GM19025 (cell line): ENCODE measurements around the gene CLEC18B.
A peak's percentile ranks its signal among the peaks of the same experiment; 100 is the strongest.
"Not testable (repeated sequence)": the region's sequence is repeated elsewhere in the genome, so short reads cannot be mapped to it uniquely, and the experiment has no call there.

ENCODE experiments used
- ATAC-seq: cut with Tn5 transposase; IDR thresholded peaks from one replicate; pipeline ENCODE4 v1.9.1; 2021; ENCODE audit warnings: mild to moderate bottlenecking, low read depth, moderate library complexity; ENCODE audit not compliant: unreplicated experiment

The CLEC18B gene

DNA sequence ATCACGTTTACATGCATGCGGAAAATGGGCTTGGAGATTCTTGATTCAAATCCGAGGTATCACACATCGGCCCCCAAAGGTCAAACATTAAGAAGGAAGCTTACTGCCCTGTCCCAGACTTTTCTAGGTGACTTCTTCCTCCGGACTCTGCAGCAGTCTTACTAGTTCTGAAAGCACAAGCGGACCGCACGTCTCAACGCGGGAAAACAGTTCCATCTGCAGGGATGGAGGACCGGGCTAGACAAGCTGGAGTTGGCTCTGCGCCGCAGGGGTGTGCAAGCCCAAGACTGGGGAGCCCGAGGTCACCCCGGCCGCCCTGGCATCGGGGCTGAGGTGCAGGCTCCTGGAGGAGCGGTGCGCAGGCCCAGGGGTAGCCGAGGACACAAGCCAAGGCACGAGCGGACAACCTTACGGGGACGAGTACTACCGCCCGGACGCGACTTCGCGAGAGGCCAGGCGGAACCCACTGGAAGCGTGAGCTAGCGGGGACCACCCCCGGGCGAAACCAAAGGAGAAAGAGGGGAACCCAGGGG, 53.7 kb downstream of the CLEC18B start:
- ATAC-seq, result peak; percentile 37

DNA sequence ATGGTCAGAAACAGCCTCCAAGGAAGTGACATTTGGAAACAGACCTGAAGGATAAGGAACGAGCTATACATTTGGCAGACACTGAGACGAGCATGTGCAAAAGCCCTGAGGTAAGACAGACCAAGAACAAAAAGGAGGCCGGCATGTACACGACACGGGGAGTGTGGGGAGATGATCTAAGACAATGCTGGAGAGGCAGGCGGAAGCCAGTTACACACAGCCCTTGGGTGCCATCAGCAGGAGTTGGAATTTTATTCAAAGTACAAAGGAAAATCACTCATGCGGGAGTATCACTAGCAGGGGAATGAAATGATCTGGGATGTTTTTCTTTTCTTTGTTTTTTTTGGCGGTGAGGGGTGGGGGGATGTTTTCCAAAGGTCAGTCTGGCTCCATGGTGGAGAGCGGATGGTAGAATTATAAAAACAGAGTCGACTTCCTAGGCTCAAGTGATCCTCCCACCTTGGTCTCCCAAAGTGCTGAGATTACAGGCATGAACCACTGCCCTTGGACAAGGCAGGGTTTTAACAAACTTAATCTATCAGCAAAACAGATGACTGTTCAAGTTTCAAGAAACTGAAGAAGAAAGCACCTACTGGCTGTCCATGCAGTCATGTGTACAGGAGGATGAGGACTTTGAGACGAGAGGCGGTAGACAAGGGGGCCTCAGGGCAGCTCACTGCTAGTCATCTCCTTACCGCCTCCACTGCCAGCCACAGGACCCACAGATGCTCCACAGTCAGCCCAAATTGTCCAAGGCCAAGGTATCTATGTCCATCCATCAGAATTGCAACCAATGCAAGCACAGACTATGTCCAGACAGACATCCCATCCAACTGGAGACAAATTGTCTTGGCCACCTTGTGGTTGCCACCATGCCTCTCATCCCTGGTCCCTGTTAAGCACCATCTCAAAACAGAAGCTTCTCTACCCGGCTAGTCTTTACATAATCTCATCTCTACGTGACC, 59.4 kb downstream of the CLEC18B start:
- not testable (repeated sequence) for ATAC-seq
